B cell (primary cell): ENCODE measurements around the gene MAGI2. TPM values are rescaled to one million over a fixed set of nuclear protein-coding genes. Genes with fewer than 3 reads are reported as not detected.

Experiments
- ATAC-seq: fragments of 200-7000 bp; cut with Tn5 transposase; one replicate; pipeline ENCODE4 v1.10.0; 2021; ENCODE audit warnings: low read depth, mild to moderate bottlenecking, moderate number of reproducible peaks, moderate library complexity
- CTCF ChIA-PET: fragments of 350-600 bp; sonication (Branson Sonifier 250); formaldehyde crosslinking; loops from one replicate; lab custom pipeline; 2021; ENCODE audit warnings: antibody characterized with exemption, inconsistent platforms; lab: Charles Lee
- POLR2A ChIA-PET: fragments of 350-600 bp; sonication (Branson Sonifier 250); formaldehyde crosslinking; loops from one replicate; lab custom pipeline; 2021; ENCODE audit warnings: antibody characterized with exemption; lab: Charles Lee
- DNase-seq: peaks from one replicate; pipeline ENCODE4 v3.0.0; 2013
- H2AFZ ChIP-seq: 2 replicates; pipeline ENCODE4 v1.6.1; 2012; ENCODE audit warnings: mild to moderate bottlenecking, low read depth, low read length; ENCODE audit not compliant: insufficient read depth, poor library complexity, severe bottlenecking
- H3K27ac ChIP-seq, 2 donors: 1 replicate in 1 of 2; 2 replicates in 1 of 2; pipeline ENCODE4 v1.5.1; 2012 to 2013; ENCODE audit warnings: low read length in 2 of 2, mild to moderate bottlenecking in 2 of 2, moderate library complexity in 1 of 2
- H3K27me3 ChIP-seq, 4 experiments: fragments of 200-600 bp in 1 of 4; sonication (generic) in 1 of 4; replicated peaks in 1 of 4; 1 replicate in 2 of 4; 2 replicates in 2 of 4; pipeline versions ENCODE4 v1.6.1 to v1.7.0; 2013 to 2016; ENCODE audit warnings: low read length in 3 of 4, mild to moderate bottlenecking in 2 of 4, mixed read lengths in 1 of 4, moderate library complexity in 1 of 4; ENCODE audit not compliant: insufficient read depth in 4 of 4, control insufficient read depth in 3 of 4; ENCODE audit errors: control extremely low read depth in 1 of 4
- H3K36me3 ChIP-seq, 2 experiments: replicated peaks in 1 of 2; 1 replicate in 1 of 2; 2 replicates in 1 of 2; pipeline versions ENCODE4 v1.6.1 to v1.7.1; 2013; ENCODE audit warnings: low read length in 1 of 2; ENCODE audit not compliant: insufficient read depth in 2 of 2, control insufficient read depth in 1 of 2; ENCODE audit errors: control extremely low read depth in 1 of 2, extremely low read depth in 1 of 2
- H3K4me1 ChIP-seq, 2 donors: fragments of 200-600 bp in 1 of 2; sonication (generic) in 1 of 2; 1 replicate in 1 of 2; 2 replicates in 1 of 2; pipeline versions ENCODE4 v1.5.1 to v1.6.1; 2013 to 2017; ENCODE audit warnings: low read length in 2 of 2; ENCODE audit not compliant: control insufficient read depth in 2 of 2, insufficient read depth in 2 of 2
- H3K4me2 ChIP-seq: replicated peaks from 2 replicates; pipeline ENCODE3; 2012; ENCODE audit warnings: mild to moderate bottlenecking, low read depth, low read length; ENCODE audit not compliant: poor library complexity, severe bottlenecking
- H3K4me3 ChIP-seq, 5 experiments: fragments of 200-600 bp in 1 of 5; sonication (generic) in 1 of 5; 1 replicate in 3 of 5; 2 replicates in 2 of 5; pipeline versions ENCODE4 v1.5.1 to v1.7.0; 2011 to 2016; ENCODE audit warnings: low read length in 4 of 5, mild to moderate bottlenecking in 4 of 5, low read depth in 2 of 5, control low read depth in 1 of 5, moderate library complexity in 1 of 5; ENCODE audit not compliant: insufficient read depth in 1 of 5; ENCODE audit errors: control extremely low read depth in 1 of 5, extremely low read depth in 1 of 5
- H3K79me2 ChIP-seq: fragments of 200-600 bp; sonication (generic); one replicate; pipeline ENCODE4 v1.6.0; 2016; ENCODE audit warnings: low read length; ENCODE audit not compliant: control insufficient read depth, insufficient read depth
- H3K9ac ChIP-seq: fragments of 200-600 bp; sonication (generic); 2 replicates; pipeline ENCODE4 v1.6.1; 2017; ENCODE audit warnings: mild to moderate bottlenecking, low read length, moderate library complexity
- H3K9me3 ChIP-seq, 3 donors: one replicate each; pipeline versions ENCODE4 v1.6.1 to v1.7.1; 2013; ENCODE audit warnings: low read length in 2 of 3; ENCODE audit not compliant: control insufficient read depth in 2 of 3, insufficient read depth in 1 of 3; ENCODE audit errors: control extremely low read depth in 1 of 3
- H4K20me1 ChIP-seq: 2 replicates; pipeline ENCODE4 v1.6.0; 2012; ENCODE audit warnings: mild to moderate bottlenecking, low read length; ENCODE audit not compliant: insufficient read depth, control insufficient read depth, poor library complexity, severe bottlenecking
- H3K27ac Mint-ChIP-seq: one replicate; pipeline ENCODE4 v1.8.0; 2021; ENCODE audit warnings: mixed read lengths
- H3K27me3 Mint-ChIP-seq: one replicate; pipeline ENCODE4 v1.8.0; 2021; ENCODE audit warnings: mixed read lengths
- H3K4me1 Mint-ChIP-seq: one replicate; pipeline ENCODE4 v1.8.0; 2021; ENCODE audit warnings: mixed read lengths
- H3K4me3 Mint-ChIP-seq: one replicate; pipeline ENCODE4 v1.8.0; 2021; ENCODE audit warnings: mixed read lengths
- H3K9me3 Mint-ChIP-seq: one replicate; pipeline ENCODE4 v1.8.0; 2022; ENCODE audit warnings: mixed read lengths; ENCODE audit not compliant: insufficient read depth
- EZH2 ChIP-seq: IDR thresholded peaks from 2 replicates; pipeline ENCODE4 v1.6.1; 2012; ENCODE audit warnings: borderline replicate concordance, low read depth, mild to moderate bottlenecking, moderate library complexity, low read length; ENCODE audit not compliant: insufficient read depth, poor library complexity, severe bottlenecking
- WGBS: methylation state at CpG from one replicate; pipeline ENCODE4 v1.1.5; 2013; ENCODE audit warnings: missing lambda C conversion rate; ENCODE audit not compliant: insufficient coverage; 5-methylcytosine and 5-hydroxymethylcytosine counted together
- intact Hi-C: fragments of 100-400 bp; cut with micrococcal nuclease; formaldehyde crosslinking; loops from one replicate; pipeline ENCODE4 v1.10.0; 2022
- polyA plus RNA-seq: library from polyadenylated mRNA; depleted of rRNA; stranded (reverse); fragments of >200 nt; gene quantifications from 2 replicates; pipeline ENCODE4 v1.2.3, GENCODE V29; 2012
- total RNA-seq, 2 donors: library from RNA; stranded (reverse); fragments of 120-200 nt in 1 of 2; gene quantifications; 1 replicate in 1 of 2; 2 replicates in 1 of 2; pipeline versions ENCODE4 v1.2.3 to v1.2.4, GENCODE V29; 2013 to 2022
- TF ChIP-seq, protein P1 (sequence below): fragments of 200-600 bp; IDR thresholded peaks from one replicate; pipeline ENCODE4 v1.8.0; 2022; ENCODE audit warnings: antibody characterized with exemption, mild to moderate bottlenecking

Gene MAGI2
- total and polyA plus RNA-seq, 2 donors (not counting 1 experiment from before 2014, with no cell fraction given): 0.16 to 0.64 TPM

DNA sequence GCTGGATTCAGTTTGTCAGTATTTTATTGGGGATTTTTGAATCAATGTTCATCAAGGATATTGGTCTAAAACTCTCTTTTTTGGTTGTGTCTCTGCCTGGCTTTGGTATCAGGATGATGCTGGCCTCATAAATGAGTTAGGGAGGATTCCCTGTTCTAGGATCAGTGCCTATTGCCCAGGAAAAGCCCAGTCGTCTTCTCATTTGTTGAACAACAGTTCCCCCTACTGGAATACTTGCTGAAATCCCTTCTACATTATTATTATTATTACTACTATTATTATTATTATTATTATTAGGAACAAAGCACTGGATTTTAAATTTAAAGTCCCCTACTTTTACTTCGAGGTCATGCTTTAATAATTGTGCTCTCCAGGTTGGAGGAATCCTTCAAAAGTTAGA is 528.9 kb downstream of the MAGI2 start:
- Histone ChIP-seq H2AFZ (no peak overlapping the region), H3K9ac (no peak overlapping the region), H3K36me3 (no peaks in the 10 kb centered on the region), H3K4me1 (no peaks in the 10 kb centered on the region), H3K4me2 (no peak overlapping the region), H3K27ac (no peak overlapping the region), H3K27me3 (no peaks in the 10 kb centered on the region), H3K4me3 (no peak overlapping the region), H3K79me2 (no peaks in the 10 kb centered on the region), H3K9me3 (no peaks in the 10 kb centered on the region), H4K20me1 (no peaks in the 10 kb centered on the region)
- ATAC-seq (no peak), DNase-seq (no peak)
- no peaks in the 10 kb centered on the region for H3K9me3 Mint-ChIP-seq
- TF ChIP-seq EZH2: no peak
- TF ChIP-seq, protein P1, sequence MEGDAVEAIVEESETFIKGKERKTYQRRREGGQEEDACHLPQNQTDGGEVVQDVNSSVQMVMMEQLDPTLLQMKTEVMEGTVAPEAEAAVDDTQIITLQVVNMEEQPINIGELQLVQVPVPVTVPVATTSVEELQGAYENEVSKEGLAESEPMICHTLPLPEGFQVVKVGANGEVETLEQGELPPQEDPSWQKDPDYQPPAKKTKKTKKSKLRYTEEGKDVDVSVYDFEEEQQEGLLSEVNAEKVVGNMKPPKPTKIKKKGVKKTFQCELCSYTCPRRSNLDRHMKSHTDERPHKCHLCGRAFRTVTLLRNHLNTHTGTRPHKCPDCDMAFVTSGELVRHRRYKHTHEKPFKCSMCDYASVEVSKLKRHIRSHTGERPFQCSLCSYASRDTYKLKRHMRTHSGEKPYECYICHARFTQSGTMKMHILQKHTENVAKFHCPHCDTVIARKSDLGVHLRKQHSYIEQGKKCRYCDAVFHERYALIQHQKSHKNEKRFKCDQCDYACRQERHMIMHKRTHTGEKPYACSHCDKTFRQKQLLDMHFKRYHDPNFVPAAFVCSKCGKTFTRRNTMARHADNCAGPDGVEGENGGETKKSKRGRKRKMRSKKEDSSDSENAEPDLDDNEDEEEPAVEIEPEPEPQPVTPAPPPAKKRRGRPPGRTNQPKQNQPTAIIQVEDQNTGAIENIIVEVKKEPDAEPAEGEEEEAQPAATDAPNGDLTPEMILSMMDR: no peak
- no peak overlapping the region for H3K4me3 Mint-ChIP-seq
- ChIA-PET CTCF (no interaction called here), POLR2A (no interaction called here)
- no peaks in the 10 kb centered on the region for H3K4me1 Mint-ChIP-seq
- H3K27ac Mint-ChIP-seq: no peak overlapping the region
- no peaks in the 10 kb centered on the region for H3K27me3 Mint-ChIP-seq
- no CpG with 5 or more reads among the region's 2 CpGs for WGBS
- intact Hi-C loops: no loop called here

DNA sequence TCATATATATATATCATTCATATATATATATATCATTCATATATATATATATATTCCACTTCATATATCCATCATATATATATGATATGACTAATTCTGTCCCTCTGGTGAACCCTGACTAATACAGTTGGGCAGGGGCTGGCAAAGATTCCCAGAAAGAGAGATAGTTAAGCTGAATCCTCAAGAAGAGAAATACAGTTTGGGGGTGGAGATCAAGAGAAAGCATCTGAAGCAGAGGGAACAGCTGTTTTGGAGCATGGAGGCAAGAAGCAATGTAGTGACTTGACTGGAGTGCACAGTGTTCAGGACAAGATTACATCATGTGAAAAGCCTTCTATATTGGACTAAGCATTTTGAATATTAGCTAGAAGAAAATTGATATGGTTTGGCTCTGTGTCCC is 540.7 kb downstream of the MAGI2 start:
- no peaks in the 10 kb centered on the region for H3K9me3 Mint-ChIP-seq
- DNase-seq (no peak), ATAC-seq (no peak)
- Histone ChIP-seq H3K27ac (no peak overlapping the region), H3K36me3 (no peaks in the 10 kb centered on the region), H3K9me3 (no peaks in the 10 kb centered on the region), H4K20me1 (no peaks in the 10 kb centered on the region), H3K4me2 (no peak overlapping the region), H3K4me3 (no peak overlapping the region), H2AFZ (no peak overlapping the region), H3K9ac (no peak overlapping the region), H3K27me3 (no peaks in the 10 kb centered on the region), H3K79me2 (no peaks in the 10 kb centered on the region), H3K4me1 (no peaks in the 10 kb centered on the region)
- TF ChIP-seq, protein P1: no peak
- TF ChIP-seq EZH2: no peak
- no peaks in the 10 kb centered on the region for H3K27me3 Mint-ChIP-seq
- no peaks in the 10 kb centered on the region for H3K4me1 Mint-ChIP-seq
- no peak overlapping the region for H3K4me3 Mint-ChIP-seq
- ChIA-PET CTCF (no interaction called here), POLR2A (no interaction called here)
- intact Hi-C loops: no loop called here
- no peak overlapping the region for H3K27ac Mint-ChIP-seq
